K562 (cell line): ENCODE measurements around the gene UBASH3B. TPM values are rescaled to one million over a fixed set of nuclear protein-coding genes. Genes with fewer than 3 reads are reported as not detected.

ENCODE experiments used
- BRD9 ChIP-seq: fragments of 450-650 bp; IDR thresholded peaks from 2 replicates; pipeline ENCODE4 v1.6.1; 2018; ENCODE audit warnings: low read depth; ENCODE audit not compliant: partially characterized antibody
- CREB3 ChIP-seq: fragments of 450-650 bp; conservative IDR thresholded peaks from 2 replicates; pipeline ENCODE4 v1.6.1; 2016; ENCODE audit warnings: missing genetic modification characterization, low read depth, mild to moderate bottlenecking, missing compliant biosample characterization, moderate library complexity
- DACH1 ChIP-seq: fragments of 450-650 bp; IDR thresholded peaks from 2 replicates; pipeline ENCODE4 v1.6.1; 2018; ENCODE audit not compliant: partially characterized antibody
- ID3 ChIP-seq, 2 experiments: fragments of 250-450 bp in 1 of 2; fragments of 450-650 bp in 1 of 2; sonication (Bioruptor Pico) in 1 of 2; IDR thresholded peaks; 2 replicates each; pipeline versions ENCODE4 v1.6.1 to v1.8.0; 2016 to 2021; ENCODE audit warnings: mild to moderate bottlenecking in 2 of 2, moderate library complexity in 2 of 2, missing compliant biosample characterization in 1 of 2, missing genetic modification characterization in 1 of 2
- KLF13 ChIP-seq: fragments of 450-650 bp; IDR thresholded peaks from 2 replicates; pipeline ENCODE4 v1.6.1; 2016; ENCODE audit warnings: missing genetic modification characterization, low read depth, mild to moderate bottlenecking, missing compliant biosample characterization, moderate library complexity, borderline replicate concordance
- KLF16 ChIP-seq: IDR thresholded peaks from 2 replicates; pipeline ENCODE4 v1.6.1; 2016; ENCODE audit warnings: antibody characterized with exemption
- NKRF ChIP-seq: fragments of 450-650 bp; IDR thresholded peaks from 2 replicates; pipeline ENCODE4 v1.6.1; 2016; ENCODE audit warnings: borderline replicate concordance
- SMARCA5 ChIP-seq: fragments of 450-650 bp; IDR thresholded peaks from 2 replicates; pipeline ENCODE4 v1.6.1; 2016
- ZNF277 ChIP-seq: fragments of 250-450 bp; sonication (Bioruptor Pico); IDR thresholded peaks from 2 replicates; pipeline ENCODE4 v1.8.0; 2022; ENCODE audit warnings: inconsistent platforms, mild to moderate bottlenecking, moderate library complexity, borderline replicate concordance
- polyA plus RNA-seq, 8 experiments: library from polyadenylated mRNA; depleted of rRNA in 4 of 8; stranded (reverse) in 5 of 8; unstranded in 3 of 8; fragments of >200 nt; fragmentation: Nextera tagmentation in 2 of 8; fragmentation: Illumina TruSeq in 1 of 8; extraction: Ambion mirVana in 2 of 8; extraction: Trizol in 1 of 8; gene quantifications; 2 replicates each; pipeline versions ENCODE4 v1.2.1 to v1.2.3, GENCODE V29; 2011 to 2014; ENCODE audit warnings: inconsistent platforms in 1 of 8, missing spikeins in 1 of 8
- total RNA-seq, 7 experiments: library from RNA; depleted of rRNA in 6 of 7; stranded (reverse); fragments of >200 nt in 6 of 7; fragmentation: Illumina TruSeq in 2 of 7; extraction: Trizol in 2 of 7; gene quantifications; 2 replicates each; pipeline versions ENCODE4 v1.2.1 to v1.2.3, GENCODE V29; 2011 to 2021; ENCODE audit warnings: low replicate concordance in 1 of 7
- TF ChIP-seq, protein P1 (sequence below): fragments of 450-650 bp; formaldehyde crosslinking; IDR thresholded peaks from 2 replicates; pipeline ENCODE4 v1.4.0; 2022; ENCODE audit warnings: mild to moderate bottlenecking, moderate library complexity

Gene UBASH3B
- total and polyA plus RNA-seq, 9 of the 15 experiments (the other 6 are each of a cell fraction or from before 2014, with no cell fraction given) = 0.01 to 0.31 (median 0.08) TPM; not detected in 2

DNA sequence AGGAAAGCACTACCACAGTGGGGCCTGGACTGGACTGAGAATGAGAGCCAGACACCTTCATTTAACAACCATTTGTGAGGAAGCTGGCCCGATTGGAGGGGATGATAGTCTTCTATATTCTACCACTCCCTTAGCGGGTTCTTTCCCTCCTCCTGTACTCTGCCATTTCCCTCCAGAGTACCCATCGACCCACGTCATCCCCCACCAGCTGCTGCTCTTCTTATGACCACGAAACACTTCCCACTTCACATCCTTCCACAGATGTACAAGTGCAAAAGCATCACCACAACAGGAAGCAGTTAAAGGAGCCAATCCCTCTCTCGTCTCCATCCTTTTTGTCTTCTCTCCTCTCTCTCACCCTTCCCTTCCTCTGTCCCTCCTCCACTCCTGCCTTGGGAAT, 18.0 kb upstream of the UBASH3B start (continued):
- TF ChIP-seq NKRF (no peak), KLF13 (tag) (no peak), ZNF277 (CRISPR knock-in tag) (no peak), KLF16 (no peak), ID3 (CRISPR knock-in tag; IDR thresholded peaks at IDR 0.05) (no peak), ID3 (tag; IDR thresholded peaks at IDR 0.05) (no peak), BRD9 (no peak), DACH1 (no peak), CREB3 (tag) (no peak), SMARCA5 (no peak)
- TF ChIP-seq, protein P1, sequence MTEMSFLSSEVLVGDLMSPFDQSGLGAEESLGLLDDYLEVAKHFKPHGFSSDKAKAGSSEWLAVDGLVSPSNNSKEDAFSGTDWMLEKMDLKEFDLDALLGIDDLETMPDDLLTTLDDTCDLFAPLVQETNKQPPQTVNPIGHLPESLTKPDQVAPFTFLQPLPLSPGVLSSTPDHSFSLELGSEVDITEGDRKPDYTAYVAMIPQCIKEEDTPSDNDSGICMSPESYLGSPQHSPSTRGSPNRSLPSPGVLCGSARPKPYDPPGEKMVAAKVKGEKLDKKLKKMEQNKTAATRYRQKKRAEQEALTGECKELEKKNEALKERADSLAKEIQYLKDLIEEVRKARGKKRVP (CRISPR knock-in tag) = no peak
- TF ChIP-seq, all 486 proteins: peak for 0
